Activated T-cell treated with anti-CD3 and anti-CD28 coated beads, Interleukin-2, amount 50 U/mL, for 4 hours (primary cell): ENCODE data around the gene STX7. TPM values are rescaled to one million over a fixed set of nuclear protein-coding genes. Genes with fewer than 3 reads are reported as not detected.

Source experiments
- ATAC-seq, 2 donors: fragments of 200-7000 bp; cut with Tn5 transposase; one replicate each; pipeline ENCODE4 v1.10.0; 2021
- DNase-seq: peaks from one replicate; pipeline ENCODE4 v3.0.0-alpha.2; 2020
- H3K27me3 Mint-ChIP-seq: one replicate; pipeline ENCODE4 v1.8.0; 2021; ENCODE audit warnings: low read depth, mixed read lengths
- H3K36me3 Mint-ChIP-seq: one replicate; pipeline ENCODE4 v1.8.0; 2022; ENCODE audit warnings: mixed read lengths; ENCODE audit not compliant: insufficient read depth
- H3K4me1 Mint-ChIP-seq: one replicate; pipeline ENCODE4 v1.8.0; 2021; ENCODE audit warnings: low read depth, mixed read lengths
- H3K4me3 Mint-ChIP-seq: one replicate; pipeline ENCODE4 v1.8.0; 2021; ENCODE audit warnings: mild to moderate bottlenecking, moderate library complexity, mixed read lengths
- H3K9me3 Mint-ChIP-seq: one replicate; pipeline ENCODE4 v1.8.0; 2021; ENCODE audit warnings: mixed read lengths
- total RNA-seq, 3 donors: library from RNA; stranded (reverse); gene quantifications; one replicate each; pipeline ENCODE4 v1.2.1, GENCODE V29; 2021

Gene STX7
- total RNA-seq, 3 donors from 2014 or later, result 6.7 to 11.0 (median 7.9) TPM

DNA sequence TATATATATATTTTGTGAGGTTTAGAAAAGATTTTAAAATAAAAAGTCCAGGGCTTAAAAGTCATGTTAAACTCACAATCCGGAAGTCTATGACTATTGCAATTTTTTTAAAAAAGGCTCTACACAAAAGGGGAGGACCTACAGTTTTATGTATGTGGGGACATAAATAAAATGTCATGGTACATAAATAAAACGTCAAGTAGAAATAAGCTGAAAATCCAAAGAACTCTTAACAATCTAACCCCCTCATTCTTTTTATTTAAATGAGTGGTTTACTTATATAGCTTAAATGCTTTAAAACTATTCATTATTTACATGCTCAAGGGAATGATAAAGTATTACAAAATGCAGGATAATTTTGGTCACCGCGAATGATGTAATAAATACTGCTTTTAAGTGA is 36.2 kb downstream of the STX7 start:
- Mint-ChIP-seq H3K27me3 (no peaks in the 10 kb centered on the region), H3K9me3 (no peaks in the 10 kb centered on the region), H3K4me3 (no peak overlapping the region), H3K36me3 (peaks cover 2% of the 10 kb centered on the region), H3K4me1 (peaks cover 17% of the 10 kb centered on the region)
- DNase-seq (no peak), ATAC-seq (no peak)

DNA sequence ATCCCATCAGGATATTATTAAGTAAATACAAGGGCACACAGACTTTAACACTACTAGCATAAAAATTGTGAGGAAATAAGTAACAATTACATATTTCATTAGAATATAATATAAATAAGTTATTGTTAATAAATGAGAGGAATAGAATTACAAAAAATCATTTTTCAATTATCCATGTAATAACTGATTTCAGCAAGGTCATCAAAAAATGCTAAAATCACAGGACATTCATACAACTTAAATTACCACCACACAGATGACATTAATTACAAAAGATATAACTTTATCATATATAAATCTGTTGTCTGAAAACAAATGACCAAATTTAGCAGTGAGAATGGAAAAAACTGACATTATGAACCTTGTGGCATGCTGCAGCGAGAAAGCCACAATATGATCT is 37.0 kb downstream of the STX7 start:
- H3K36me3 Mint-ChIP-seq, result peaks cover 6% of the 10 kb centered on the region
- H3K27me3 Mint-ChIP-seq, result no peaks in the 10 kb centered on the region
- ATAC-seq, result no peak
- no peak overlapping the region for H3K4me3 Mint-ChIP-seq
- no peaks in the 10 kb centered on the region for H3K9me3 Mint-ChIP-seq
- H3K4me1 Mint-ChIP-seq, result peaks cover 9% of the 10 kb centered on the region
- no peak for DNase-seq

DNA sequence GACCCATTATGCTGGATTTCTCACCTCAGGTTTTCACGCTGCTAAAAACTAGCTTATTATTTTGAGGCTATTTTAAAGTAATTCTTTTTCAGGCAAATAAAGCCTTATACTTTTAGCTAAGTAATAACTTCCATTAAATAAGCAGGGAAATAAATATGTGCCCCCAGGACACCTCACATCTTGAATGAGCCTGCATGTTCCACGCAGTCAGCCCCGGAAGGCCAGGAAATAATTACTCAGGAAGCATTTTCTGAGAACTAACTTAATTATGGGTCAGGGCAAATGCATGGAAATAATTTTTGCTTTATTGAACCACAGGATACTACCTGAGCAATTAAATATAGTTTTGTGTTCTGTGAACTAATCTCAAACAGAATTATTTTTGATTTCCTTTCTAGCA is 41.1 kb downstream of the STX7 start:
- ATAC-seq, result no peak
- DNase-seq, result no peak
- Mint-ChIP-seq H3K9me3 (no peaks in the 10 kb centered on the region), H3K36me3 (peaks cover 13% of the 10 kb centered on the region), H3K27me3 (no peaks in the 10 kb centered on the region), H3K4me3 (no peak overlapping the region), H3K4me1 (peaks cover 2% of the 10 kb centered on the region)

DNA sequence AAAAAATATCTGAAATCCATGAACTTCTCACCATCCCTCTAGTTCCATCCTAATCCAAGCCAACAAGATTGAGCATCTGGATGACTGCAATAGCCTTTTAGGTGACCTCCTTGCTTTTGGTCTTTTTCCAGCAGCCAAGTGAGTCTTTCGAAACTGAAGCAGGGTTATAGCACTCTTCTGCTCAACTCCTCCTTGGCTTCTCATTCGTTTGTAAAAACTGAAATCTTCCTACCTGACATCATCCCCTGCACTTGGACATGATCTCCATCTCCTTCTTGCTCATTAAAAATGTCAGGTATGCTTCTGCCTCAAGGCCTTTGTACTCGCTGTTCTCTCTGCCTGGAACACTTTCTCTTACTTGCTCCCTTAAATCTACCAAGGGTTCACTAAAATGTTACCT is 46.0 kb downstream of the STX7 start:
- Mint-ChIP-seq H3K27me3 (no peaks in the 10 kb centered on the region), H3K4me1 (no peaks in the 10 kb centered on the region), H3K9me3 (no peaks in the 10 kb centered on the region), H3K4me3 (no peak overlapping the region), H3K36me3 (peaks cover 35% of the 10 kb centered on the region)
- DNase-seq (no peak), ATAC-seq (no peak)

DNA sequence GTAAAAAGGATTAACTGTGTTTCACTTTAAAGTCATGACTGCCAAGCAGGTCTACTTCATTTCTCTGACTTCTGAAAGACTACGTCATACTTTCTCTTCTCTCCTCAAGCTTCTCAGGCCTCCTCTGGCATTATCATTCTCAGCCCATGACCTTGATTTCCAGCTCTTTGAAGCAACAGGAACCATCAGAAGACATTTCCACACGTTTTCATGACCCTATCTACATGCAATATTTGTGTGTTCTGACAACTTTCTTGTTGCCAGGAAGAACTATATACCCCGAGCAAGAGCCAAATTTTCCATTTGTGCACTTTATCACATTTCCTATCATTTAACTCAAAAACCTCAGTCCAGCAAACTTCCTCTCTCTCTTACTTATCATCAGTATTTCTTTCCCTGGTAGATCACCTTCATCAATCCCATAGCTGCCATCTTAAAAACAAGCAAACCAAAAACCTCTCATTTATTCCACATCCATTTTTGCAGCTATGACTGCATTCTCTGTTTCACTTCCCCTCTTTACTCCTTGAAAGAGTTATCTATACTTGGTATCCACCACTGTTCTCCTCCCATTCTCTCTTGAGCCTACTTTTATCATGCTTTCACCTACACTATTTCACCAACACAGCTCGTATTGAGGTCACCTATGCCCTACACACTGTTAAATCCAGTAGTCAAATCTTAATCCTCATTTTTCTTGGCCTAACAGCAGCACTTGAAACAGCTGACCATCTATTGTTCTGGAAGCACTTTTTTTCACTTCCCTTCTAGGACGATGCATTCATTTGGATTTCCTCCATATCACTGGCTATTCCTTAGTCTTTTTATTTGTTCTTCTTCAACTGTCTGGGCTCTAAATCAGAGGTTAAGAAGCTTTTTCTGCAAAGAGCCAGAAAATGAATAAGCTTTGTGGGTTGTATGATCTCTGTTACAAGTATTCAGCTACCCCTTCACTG is 47.1 kb downstream of the STX7 start:
- H3K36me3 Mint-ChIP-seq, result peaks cover 32% of the 10 kb centered on the region
- no peaks in the 10 kb centered on the region for H3K4me1 Mint-ChIP-seq
- DNase-seq, result no peak
- no peaks in the 10 kb centered on the region for H3K27me3 Mint-ChIP-seq
- ATAC-seq, result peak in 1 of 2 donors; percentile 34
- H3K4me3 Mint-ChIP-seq, result no peak overlapping the region
- H3K9me3 Mint-ChIP-seq, result no peaks in the 10 kb centered on the region

DNA sequence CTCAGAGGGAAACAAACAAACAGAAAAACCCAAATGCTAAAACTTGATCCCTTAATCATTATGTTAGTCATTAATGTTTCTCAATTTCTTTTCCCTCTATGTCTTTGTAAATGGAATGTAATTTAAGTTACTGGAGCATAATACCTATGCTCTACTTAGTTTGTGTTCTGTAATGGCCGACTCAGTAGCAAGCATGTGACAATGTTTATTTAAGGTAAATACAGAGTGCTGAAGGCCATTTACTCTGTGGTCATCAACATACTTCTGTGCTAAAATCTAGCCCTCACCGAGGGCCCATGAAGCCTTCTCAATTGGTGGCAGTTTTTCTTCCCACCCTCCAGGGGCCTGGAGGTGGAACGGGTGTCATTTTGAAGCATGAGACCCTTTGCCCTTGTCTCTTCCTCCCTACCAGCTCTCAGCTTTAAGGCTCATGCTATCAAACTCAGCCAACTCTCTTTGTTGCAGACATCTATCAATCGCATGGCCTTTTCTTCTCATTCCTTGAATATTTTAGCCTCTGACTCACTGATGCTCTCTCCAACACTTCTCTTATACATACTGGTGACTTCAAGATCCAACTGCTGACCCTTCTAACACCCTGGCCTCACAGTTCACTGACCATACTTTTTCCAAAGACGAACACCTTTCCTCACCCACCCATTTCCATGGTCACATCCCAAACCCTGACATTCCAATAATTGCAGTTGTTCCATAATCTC is 48.2 kb downstream of the STX7 start:
- Mint-ChIP-seq H3K4me3 (no peak overlapping the region), H3K27me3 (no peaks in the 10 kb centered on the region), H3K9me3 (no peaks in the 10 kb centered on the region), H3K4me1 (no peaks in the 10 kb centered on the region), H3K36me3 (peaks cover 37% of the 10 kb centered on the region)
- DNase-seq, result no peak
- no peak for ATAC-seq

DNA sequence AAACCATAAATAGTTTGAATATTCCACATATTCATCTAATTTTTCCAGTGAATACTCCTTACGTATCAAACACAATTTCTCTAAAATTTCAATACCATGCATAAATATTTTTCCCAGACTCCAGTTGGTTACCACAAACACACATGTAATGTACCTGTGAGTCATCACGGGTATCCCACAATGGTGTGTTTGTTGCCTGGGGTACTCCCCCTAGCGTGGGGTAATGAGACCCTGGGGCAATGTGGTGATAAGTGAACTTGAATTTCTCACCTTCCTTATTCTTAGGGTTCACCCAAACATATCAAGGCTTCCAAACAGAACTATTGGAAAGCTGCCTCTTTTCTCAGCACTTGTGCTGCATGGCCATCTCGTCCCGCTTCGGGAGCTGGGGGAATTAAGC is 51.0 kb downstream of the STX7 start:
- H3K4me3 Mint-ChIP-seq, result no peak overlapping the region
- no peak for ATAC-seq
- DNase-seq, result no peak
- H3K9me3 Mint-ChIP-seq, result no peaks in the 10 kb centered on the region
- H3K4me1 Mint-ChIP-seq, result no peaks in the 10 kb centered on the region
- no peaks in the 10 kb centered on the region for H3K27me3 Mint-ChIP-seq
- H3K36me3 Mint-ChIP-seq, result peaks cover 46% of the 10 kb centered on the region

DNA sequence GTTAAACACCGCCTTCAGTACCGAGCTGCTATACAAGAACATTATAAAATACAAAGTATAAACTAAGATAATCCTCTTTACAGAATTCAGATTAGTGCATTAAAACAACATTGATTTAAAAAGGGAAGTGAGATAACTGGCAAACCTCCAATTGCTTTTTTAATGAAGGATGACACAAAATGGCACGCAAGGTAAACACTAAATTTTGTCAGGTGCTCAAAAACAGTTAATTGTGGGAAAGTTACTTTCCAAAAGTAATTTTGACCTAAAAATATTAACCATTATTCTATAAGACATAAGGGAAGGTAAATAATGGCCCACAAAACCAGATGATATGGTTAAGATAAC is 53.3 kb downstream of the STX7 start:
- no peaks in the 10 kb centered on the region for H3K4me1 Mint-ChIP-seq

DNA sequence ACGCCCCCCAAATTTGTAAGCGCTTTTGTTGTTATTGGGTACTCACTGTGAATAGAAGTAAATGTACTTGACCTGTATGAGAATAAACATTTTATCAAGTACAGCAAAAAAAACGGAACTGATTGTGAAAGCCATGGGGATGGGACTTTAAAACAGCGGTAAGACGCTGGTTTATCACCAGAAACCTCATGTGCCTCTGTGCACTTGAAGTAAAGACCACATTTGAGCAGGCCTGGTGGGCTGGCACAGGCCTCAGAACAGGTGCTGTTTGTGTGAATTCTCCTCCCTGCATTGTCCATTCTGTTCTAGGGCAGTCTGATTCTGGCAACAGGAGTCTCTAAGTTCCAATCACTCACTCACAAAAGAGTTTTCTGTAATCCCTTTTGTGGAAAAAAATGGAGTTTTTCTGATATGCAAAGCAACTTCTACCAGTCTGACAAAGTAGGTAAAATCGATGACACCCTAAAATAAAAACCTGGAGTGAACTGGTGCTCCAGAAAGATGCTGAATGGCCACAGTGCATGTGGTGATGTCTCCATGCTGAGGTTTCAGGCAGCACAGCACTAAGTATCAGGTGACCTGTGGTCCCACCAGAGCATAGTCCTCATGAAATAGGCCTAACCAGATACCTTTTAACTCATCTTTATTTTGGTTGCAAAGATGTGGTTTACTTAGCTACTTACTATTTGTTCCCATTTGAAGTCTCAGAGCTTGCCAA is 53.9 kb downstream of the STX7 start:
- H3K4me1 Mint-ChIP-seq, result no peaks in the 10 kb centered on the region
- no peak for DNase-seq
- peaks cover 47% of the 10 kb centered on the region for H3K36me3 Mint-ChIP-seq
- H3K27me3 Mint-ChIP-seq, result no peaks in the 10 kb centered on the region
- no peak overlapping the region for H3K4me3 Mint-ChIP-seq
- no peaks in the 10 kb centered on the region for H3K9me3 Mint-ChIP-seq
- ATAC-seq, result no peak

More for the DNA sequence above, 53.3 kb downstream of the STX7 start:
- H3K4me3 Mint-ChIP-seq, result no peak overlapping the region
- H3K36me3 Mint-ChIP-seq, result peaks cover 51% of the 10 kb centered on the region
- ATAC-seq (no peak), DNase-seq (no peak)
- no peaks in the 10 kb centered on the region for H3K9me3 Mint-ChIP-seq
- H3K27me3 Mint-ChIP-seq, result no peaks in the 10 kb centered on the region

DNA sequence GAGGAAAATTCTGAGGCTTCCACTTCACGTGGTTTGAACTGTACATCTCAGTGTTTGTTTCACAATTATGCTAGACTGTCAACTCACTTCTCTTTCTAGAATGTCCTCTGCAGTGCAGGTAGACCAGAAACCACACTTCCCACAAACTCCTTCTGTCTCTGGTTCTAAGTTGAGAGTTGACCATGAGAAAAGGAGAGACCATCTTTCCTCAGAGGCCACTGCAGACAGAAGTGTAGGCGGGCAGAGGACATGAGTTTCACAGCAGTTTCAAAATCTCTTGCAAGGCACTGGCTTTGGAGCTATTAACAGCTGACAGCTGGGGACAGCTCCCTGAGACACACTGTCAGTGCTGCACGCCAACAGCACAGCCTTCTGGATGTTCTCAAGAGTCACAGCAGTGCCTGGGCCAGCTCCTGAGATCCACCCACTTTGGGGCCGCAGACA is 56.2 kb downstream of the STX7 start:
- Mint-ChIP-seq H3K4me1 (no peaks in the 10 kb centered on the region), H3K27me3 (no peaks in the 10 kb centered on the region), H3K4me3 (no peak overlapping the region), H3K9me3 (no peaks in the 10 kb centered on the region), H3K36me3 (peaks cover 36% of the 10 kb centered on the region)
- ATAC-seq (no peak), DNase-seq (no peak)

DNA sequence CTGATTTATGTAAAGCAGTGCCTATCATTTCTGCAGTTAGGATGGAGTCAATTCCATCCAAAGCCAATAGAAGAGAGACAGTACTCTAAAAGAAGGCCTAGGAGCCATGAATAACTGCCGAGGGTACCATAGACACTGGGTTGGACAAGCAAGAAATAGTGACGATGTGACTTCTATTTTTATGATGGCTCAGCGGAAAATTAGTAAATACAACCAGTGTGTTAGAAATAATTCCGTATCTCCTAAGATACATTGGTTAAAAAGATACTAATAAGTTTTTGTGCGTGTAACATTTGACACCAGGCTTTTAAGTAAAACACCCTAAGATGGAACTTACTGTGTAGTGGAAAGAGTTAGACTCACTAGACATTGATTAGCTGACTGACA is 66.1 kb downstream of the STX7 start:
- H3K4me3 Mint-ChIP-seq, result no peak overlapping the region
- peaks cover 7% of the 10 kb centered on the region for H3K9me3 Mint-ChIP-seq
- H3K36me3 Mint-ChIP-seq, result peaks cover 18% of the 10 kb centered on the region
- ATAC-seq (no peak), DNase-seq (no peak)
- H3K27me3 Mint-ChIP-seq, result no peaks in the 10 kb centered on the region
- no peaks in the 10 kb centered on the region for H3K4me1 Mint-ChIP-seq

DNA sequence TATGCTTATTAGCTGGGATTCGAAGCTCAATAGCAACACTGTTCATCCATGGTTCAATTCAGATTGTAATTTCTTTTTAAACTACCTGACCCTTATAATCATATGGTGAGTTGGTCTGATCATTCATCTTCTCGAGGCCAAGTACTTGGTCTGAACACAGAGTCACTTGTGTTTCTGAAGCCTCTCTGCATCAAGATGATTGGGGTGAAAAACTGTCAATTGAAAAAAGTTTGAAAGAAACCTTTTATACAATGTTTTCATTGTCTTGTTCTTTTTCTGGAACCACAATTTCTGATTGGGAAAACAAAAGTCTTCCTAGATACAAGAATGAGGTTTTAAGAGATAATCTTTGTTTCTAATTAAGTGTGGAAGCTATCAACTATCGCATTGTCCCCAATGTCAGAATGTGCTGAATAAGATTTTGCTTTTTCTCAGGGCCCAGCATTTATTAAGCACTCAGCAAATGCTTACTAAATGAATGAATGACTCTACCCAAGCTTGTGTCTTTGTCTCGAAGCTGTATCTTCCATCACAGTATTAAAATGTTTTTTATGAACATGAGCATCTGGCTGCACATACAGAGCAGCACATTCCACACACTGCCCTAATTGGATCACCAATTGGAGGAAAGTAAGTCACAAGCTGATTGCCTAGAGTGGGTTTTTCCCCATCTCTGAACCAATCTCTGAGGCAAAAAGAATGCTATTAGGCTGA is 66.6 kb downstream of the STX7 start:
- no peaks in the 10 kb centered on the region for H3K4me1 Mint-ChIP-seq
- H3K9me3 Mint-ChIP-seq, result peaks cover 11% of the 10 kb centered on the region
- H3K36me3 Mint-ChIP-seq, result peaks cover 13% of the 10 kb centered on the region
- no peak overlapping the region for H3K4me3 Mint-ChIP-seq
- no peak for DNase-seq
- no peak for ATAC-seq
- no peaks in the 10 kb centered on the region for H3K27me3 Mint-ChIP-seq

DNA sequence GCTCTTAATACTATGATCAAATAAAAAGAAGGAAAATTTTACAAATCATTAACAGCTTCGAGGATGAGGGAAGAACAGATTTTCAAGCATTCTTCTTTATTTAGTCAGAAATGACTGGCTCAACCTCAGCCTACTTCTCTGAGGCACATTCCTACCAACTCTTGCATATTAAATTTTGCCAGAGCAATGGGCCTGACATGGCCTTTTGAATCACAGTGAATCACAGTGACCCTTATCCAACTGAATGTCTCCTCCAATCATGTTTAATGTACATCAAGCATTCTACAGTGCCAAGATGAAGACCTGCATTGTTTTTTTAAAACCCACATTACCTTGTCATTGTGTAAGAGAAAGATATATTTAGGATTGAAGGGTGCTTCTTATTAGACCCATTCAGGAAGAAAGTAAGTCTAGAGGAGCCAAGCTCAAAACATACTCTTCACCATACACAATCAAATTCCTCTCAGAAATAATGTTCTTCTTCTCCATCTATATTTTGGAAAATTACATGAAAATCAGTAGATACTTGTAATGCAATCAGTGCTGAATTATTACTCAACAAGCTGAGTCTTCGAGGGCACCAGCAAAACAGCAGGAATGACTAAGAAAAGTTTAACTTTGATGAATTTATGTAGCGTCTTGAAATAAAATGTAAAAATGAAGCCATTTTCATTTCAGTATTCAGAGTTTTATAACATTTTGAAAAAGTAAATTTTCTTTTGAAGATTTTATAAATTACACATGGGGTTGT is 67.5 kb downstream of the STX7 start:
- ATAC-seq (no peak), DNase-seq (no peak)
- no peaks in the 10 kb centered on the region for H3K4me1 Mint-ChIP-seq
- H3K9me3 Mint-ChIP-seq, result peaks cover 17% of the 10 kb centered on the region
- no peak overlapping the region for H3K4me3 Mint-ChIP-seq
- H3K27me3 Mint-ChIP-seq, result no peaks in the 10 kb centered on the region
- peaks cover 7% of the 10 kb centered on the region for H3K36me3 Mint-ChIP-seq
